Endothelial cell of umbilical vein (primary cell): Measurements from ENCODE around the gene CSE1L. TPM values are rescaled to one million over a fixed set of nuclear protein-coding genes. Genes with fewer than 3 reads are reported as not detected.
"Not testable (repeated sequence)": the region's sequence is repeated elsewhere in the genome, so short reads cannot be mapped to it uniquely, and the experiment has no call there.

Experiments
- BruUV-seq: library from RNA; stranded (reverse); fragments of 400-500 nt; replicated peaks from 2 replicates; lab custom pipeline; 2021; lab: Mats Ljungman, UMichigan
- CTCF ChIA-PET: fragments of 300-600, 350-600 bp; sonication (Branson Sonifier 250); formaldehyde crosslinking; loops from one replicate; lab custom pipeline; 2021; ENCODE audit warnings: antibody characterized with exemption, inconsistent platforms; lab: Charles Lee
- POLR2A ChIA-PET: fragments of 300-600, 350-600 bp; sonication (Branson Sonifier 250); formaldehyde crosslinking; loops from one replicate; lab custom pipeline; 2021; ENCODE audit warnings: antibody characterized with exemption, inconsistent platforms; lab: Charles Lee
- DNase-seq: peaks from one replicate; pipeline ENCODE4 v3.0.0-alpha.2; 2011; ENCODE audit warnings: low read depth, low spot score
- FAIRE-seq: peaks from 2 replicates; lab custom pipeline; 2011; peaks lifted over from hg19 to GRCh38; lab: Jason Lieb, UNC
- H2AFZ ChIP-seq: 2 replicates; pipeline ENCODE4 v1.6.0; 2012; ENCODE audit warnings: low read depth, low read length, control low read depth, inconsistent platforms
- H3K27ac ChIP-seq: 2 replicates; pipeline ENCODE4 v1.5.1; 2011; ENCODE audit warnings: low read depth, mild to moderate bottlenecking, control low read depth, low read length, moderate library complexity; ENCODE audit not compliant: insufficient read depth
- H3K27me3 ChIP-seq, 2 experiments: 2 replicates each; pipeline versions ENCODE4 v1.6.0 to v1.6.1; 2011; ENCODE audit warnings: low read length in 2 of 2, mixed read lengths in 1 of 2; ENCODE audit not compliant: control insufficient read depth in 2 of 2, insufficient read depth in 2 of 2
- H3K36me3 ChIP-seq, 2 experiments: 2 replicates in 1 of 2; 3 replicates in 1 of 2; pipeline ENCODE4 v1.5.1; 2011; ENCODE audit warnings: low read length in 2 of 2, mild to moderate bottlenecking in 1 of 2, moderate library complexity in 1 of 2; ENCODE audit not compliant: control insufficient read depth in 2 of 2, insufficient read depth in 2 of 2; ENCODE audit errors: extremely low read depth in 1 of 2
- H3K4me1 ChIP-seq: 3 replicates; pipeline ENCODE4 v1.5.1; 2011; ENCODE audit warnings: mild to moderate bottlenecking, low read length; ENCODE audit not compliant: control insufficient read depth, insufficient read depth; ENCODE audit errors: extremely low read depth
- H3K4me2 ChIP-seq: 2 replicates; pipeline ENCODE4 v1.6.1; 2011; ENCODE audit warnings: low read length, control low read depth, mixed read lengths; ENCODE audit not compliant: insufficient read depth
- H3K4me3 ChIP-seq, 3 experiments: fragments of 200-600 bp in 1 of 3; sonication (generic), shearing (Covaris generic) in 1 of 3; replicated peaks in 1 of 3; 2 replicates each; pipeline ENCODE4 v1.5.1; 2011 to 2016; ENCODE audit warnings: control low read depth in 3 of 3, low read length in 3 of 3, mild to moderate bottlenecking in 2 of 3, inconsistent platforms in 1 of 3, low read depth in 1 of 3, moderate library complexity in 1 of 3; ENCODE audit not compliant: insufficient read depth in 1 of 3
- H3K79me2 ChIP-seq: 2 replicates; pipeline ENCODE4 v1.6.0; 2012; ENCODE audit warnings: low read length, inconsistent platforms; ENCODE audit not compliant: control insufficient read depth, insufficient read depth
- H3K9ac ChIP-seq: replicated peaks from 2 replicates; pipeline ENCODE3; 2011; ENCODE audit warnings: low read length, control low read depth; ENCODE audit not compliant: insufficient read depth; ENCODE audit errors: extremely low read depth
- H3K9me1 ChIP-seq: replicated peaks from 3 replicates; pipeline ENCODE4 v1.6.0; 2011; ENCODE audit warnings: mild to moderate bottlenecking, low read length; ENCODE audit not compliant: control insufficient read depth, insufficient read depth; ENCODE audit errors: extremely low read depth
- H3K9me3 ChIP-seq: replicated peaks from 2 replicates; pipeline ENCODE4 v1.5.1; 2012; ENCODE audit warnings: low read length, inconsistent platforms; ENCODE audit not compliant: control insufficient read depth, insufficient read depth
- H4K20me1 ChIP-seq: replicated peaks from 2 replicates; pipeline ENCODE3; 2011; ENCODE audit warnings: mild to moderate bottlenecking, low read length; ENCODE audit not compliant: control insufficient read depth, insufficient read depth; ENCODE audit errors: extremely low read depth
- CTCF ChIP-seq, 2 donors: IDR thresholded peaks; 1 replicate in 1 of 2; 2 replicates in 1 of 2; pipeline ENCODE4 v1.5.1; 2011; ENCODE audit warnings: low read length in 2 of 2, mild to moderate bottlenecking in 2 of 2, moderate library complexity in 2 of 2, control low read depth in 1 of 2, inconsistent platforms in 1 of 2, low read depth in 1 of 2; ENCODE audit not compliant: insufficient read depth in 1 of 2; ENCODE audit errors: extremely low read depth in 1 of 2
- EZH2 ChIP-seq: IDR thresholded peaks from 2 replicates; pipeline ENCODE4 v1.6.1; 2012; ENCODE audit warnings: borderline replicate concordance, low read depth, mild to moderate bottlenecking, moderate library complexity, low read length, inconsistent platforms; ENCODE audit not compliant: severe bottlenecking
- FOS ChIP-seq: IDR thresholded peaks from 2 replicates; pipeline ENCODE4 v1.6.1; 2011; ENCODE audit warnings: mild to moderate bottlenecking, low read length, moderate library complexity, borderline replicate concordance; ENCODE audit not compliant: insufficient read depth
- GATA2 ChIP-seq: IDR thresholded peaks from 2 replicates; pipeline ENCODE4 v1.7.0; 2011; ENCODE audit warnings: low read depth, mild to moderate bottlenecking, moderate library complexity, mixed read lengths, low read length; ENCODE audit not compliant: insufficient read length, insufficient read depth
- JUN ChIP-seq: IDR thresholded peaks from 2 replicates; pipeline ENCODE4 v1.6.1; 2011; ENCODE audit warnings: borderline replicate concordance, low read depth; ENCODE audit not compliant: insufficient read length, insufficient read depth
- MAX ChIP-seq: IDR thresholded peaks from 2 replicates; pipeline ENCODE4 v1.6.1; 2011; ENCODE audit not compliant: insufficient read depth, insufficient read length
- MYC ChIP-seq: IDR thresholded peaks from one replicate; pipeline ENCODE4 v1.6.1; 2011; ENCODE audit warnings: mild to moderate bottlenecking, low read depth, low read length
- POLR2A ChIP-seq: IDR thresholded peaks from 2 replicates; pipeline ENCODE4 v1.6.1; 2012; ENCODE audit warnings: low read depth, mild to moderate bottlenecking, control low read depth, low read length
- POLR2AphosphoS5 ChIP-seq: IDR thresholded peaks from 2 replicates; pipeline ENCODE4 v1.6.1; 2012; ENCODE audit warnings: low read depth, mild to moderate bottlenecking, control low read depth, low read length, moderate library complexity; ENCODE audit not compliant: insufficient read depth
- dilution Hi-C: fragments of 300-500 bp; cut with MboI; formaldehyde crosslinking; loops from one replicate; pipeline ENCODE4 v1.15.0; 2019; ENCODE audit warnings: low sequenced_read_pairs; ENCODE audit not compliant: extremely low pct_ligation_motif_present
- intact Hi-C: fragments of 100-400 bp; cut with micrococcal nuclease; formaldehyde crosslinking; loops from one replicate; pipeline ENCODE4 v1.10.0; 2022
- polyA plus RNA-seq, 4 experiments: library from polyadenylated mRNA; depleted of rRNA in 3 of 4; stranded (reverse) in 3 of 4; unstranded in 1 of 4; fragments of >200 nt; gene quantifications; 2 replicates each; pipeline versions ENCODE4 v1.2.1 to v1.2.3, GENCODE V29; 2011 to 2012; ENCODE audit warnings: missing spikeins in 1 of 4
- total RNA-seq: library from RNA; stranded (reverse); gene quantifications from 2 replicates; pipeline ENCODE4 v1.2.3, GENCODE V29; 2021

The CSE1L gene
- total and polyA plus RNA-seq, 2 donors (not counting 3 experiments of a cell fraction or from before 2014, with no cell fraction given): 35.1 to 118 TPM

GRCh38 chr20:49074521-49074920 is 28.4 kb downstream of the CSE1L start:
- no peak for TF ChIP-seq GATA2
- H3K27me3 ChIP-seq: no peaks in the 10 kb centered on the region
- no peaks in the 10 kb centered on the region for H3K79me2 ChIP-seq
- H3K9ac ChIP-seq: no peak overlapping the region
- H3K9me1 ChIP-seq: no peaks in the 10 kb centered on the region
- H4K20me1 ChIP-seq: no peaks in the 10 kb centered on the region
- DNase-seq (no peak), FAIRE-seq (no peak)
- dilution Hi-C loops (no loop called here), intact Hi-C loops (no loop called here)
- H3K4me1 ChIP-seq: no peaks in the 10 kb centered on the region
- H2AFZ ChIP-seq: no peak overlapping the region
- ChIA-PET POLR2A (no interaction called here), CTCF (no interaction called here)
- H3K27ac ChIP-seq: no peak overlapping the region
- no peaks in the 10 kb centered on the region for H3K9me3 ChIP-seq
- H3K36me3 ChIP-seq: peaks cover 8 to 36% of the 10 kb centered on the region in 2 experiments
- H3K4me2 ChIP-seq: no peak overlapping the region
- BruUV-seq: no TSS peak
- H3K4me3 ChIP-seq: no peak overlapping the region

- intact Hi-C loops: no loop called here
- Histone ChIP-seq H3K4me1 (no peaks in the 10 kb centered on the region), H3K9me3 (no peaks in the 10 kb centered on the region), H3K9ac (no peak overlapping the region), H3K4me2 (no peak overlapping the region), H3K9me1 (no peaks in the 10 kb centered on the region), H2AFZ (no peak overlapping the region), H4K20me1 (no peaks in the 10 kb centered on the region), H3K4me3 (no peak overlapping the region), H3K36me3 (peaks cover 11 to 20% of the 10 kb centered on the region in 2 experiments), H3K27me3 (no peaks in the 10 kb centered on the region), H3K27ac (no peak overlapping the region), H3K79me2 (no peaks in the 10 kb centered on the region)
- dilution Hi-C loops: no loop called here
- BruUV-seq: no TSS peak
- DNase-seq: no peak
- ChIA-PET POLR2A (no interaction called here), CTCF (interaction anchor here (0.8 to 1.0 kb wide), 3 partner anchors 8 to 25 kb away, joined by 3 to 7 read pairs (median 3); no protein-coding TSS in a partner anchor)
- no peak for FAIRE-seq
- TF ChIP-seq MYC (no peak), FOS (no peak), GATA2 (no peak), POLR2AphosphoS5 (no peak), EZH2 (no peak), MAX (no peak), POLR2A (no peak), CTCF (IDR thresholded peaks at IDR 0.05; ENCODE audit: extremely low read depth in 1 of 2, insufficient read depth in 1 of 2, low read depth in 1 of 2, low read length in 2 of 2) (no peak), JUN (no peak)
Observed at GRCh38 chr20:49078310-49078709, 32.2 kb downstream of the CSE1L start.

DNA sequence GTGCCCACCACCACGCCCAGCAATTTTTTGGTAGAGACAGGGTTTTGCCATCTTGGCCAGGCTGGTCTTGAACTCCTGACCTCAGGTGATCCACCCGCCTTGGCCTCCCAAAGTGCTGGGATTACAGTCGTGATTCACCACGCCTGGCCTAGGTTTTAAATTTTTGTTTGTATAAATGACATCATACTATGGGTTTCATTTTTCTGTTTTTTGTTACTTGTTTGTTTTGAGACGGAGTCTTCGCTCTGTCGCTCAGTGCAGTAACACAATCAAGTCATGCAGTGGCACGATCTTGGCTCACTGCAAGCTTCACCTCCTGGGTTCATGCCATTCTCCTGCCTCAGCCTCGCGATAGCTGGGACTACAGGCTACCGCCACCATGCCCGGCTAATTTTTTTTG is 36.2 kb downstream of the CSE1L start:
- POLR2A ChIA-PET, DNase-seq, H3K27ac ChIP-seq, H3K9me3 ChIP-seq, H3K27me3 ChIP-seq, H4K20me1 ChIP-seq, H3K9me1 ChIP-seq, CTCF ChIA-PET, FAIRE-seq, H3K4me2 ChIP-seq, H2AFZ ChIP-seq, H3K9ac ChIP-seq, intact Hi-C loops, dilution Hi-C loops, H3K4me1 ChIP-seq, H3K79me2 ChIP-seq, BruUV-seq, H3K4me3 ChIP-seq: not testable (repeated sequence)
- peaks cover 11 to 31% of the 10 kb centered on the region in 2 experiments for H3K36me3 ChIP-seq
